8988T (cell line): Measurements from ENCODE around the gene ZHX3.

Experiments
- DNase-seq: peaks from one replicate; pipeline ENCODE4 v3.0.0; 2011

The ZHX3 gene

DNA sequence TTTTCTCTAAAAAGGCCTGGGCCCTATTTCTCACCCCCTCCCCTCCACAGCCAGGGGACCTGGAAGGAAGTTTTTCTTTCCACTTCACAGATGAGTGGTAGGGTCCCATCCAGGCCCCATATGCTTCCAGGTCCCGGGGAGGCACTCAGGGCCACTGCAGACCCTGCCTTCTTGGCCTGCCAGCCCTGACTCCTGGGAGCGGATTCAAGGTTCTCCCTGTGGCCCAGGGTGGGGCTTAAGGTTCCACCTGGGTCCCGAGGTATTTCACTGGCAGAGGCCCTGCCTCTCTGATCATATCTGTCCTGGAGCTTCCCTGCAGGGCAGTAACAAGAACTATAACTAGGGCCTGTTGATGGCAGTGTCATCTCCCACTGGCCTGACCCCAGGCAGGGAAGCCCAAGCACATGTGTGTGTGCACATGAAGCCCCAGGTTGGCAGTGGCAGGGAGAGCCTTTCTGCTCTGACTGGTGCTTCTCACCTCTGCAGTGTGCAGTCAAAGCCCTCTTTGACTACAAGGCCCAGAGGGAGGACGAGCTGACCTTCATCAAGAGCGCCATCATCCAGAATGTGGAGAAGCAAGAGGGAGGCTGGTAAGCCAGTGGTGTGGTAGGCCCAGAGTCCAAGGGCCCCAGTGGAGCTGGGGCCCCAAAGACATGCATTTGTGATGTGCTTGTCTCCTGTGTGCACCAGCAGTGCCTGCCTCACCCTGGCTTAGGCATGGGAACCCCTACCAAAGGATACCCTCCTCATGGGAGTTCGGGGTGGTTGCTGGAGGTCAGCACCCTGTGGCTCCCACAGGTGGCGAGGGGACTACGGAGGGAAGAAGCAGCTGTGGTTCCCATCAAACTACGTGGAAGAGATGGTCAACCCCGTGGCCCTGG is 149.0 kb downstream of the ZHX3 start:
- no peak for DNase-seq

DNA sequence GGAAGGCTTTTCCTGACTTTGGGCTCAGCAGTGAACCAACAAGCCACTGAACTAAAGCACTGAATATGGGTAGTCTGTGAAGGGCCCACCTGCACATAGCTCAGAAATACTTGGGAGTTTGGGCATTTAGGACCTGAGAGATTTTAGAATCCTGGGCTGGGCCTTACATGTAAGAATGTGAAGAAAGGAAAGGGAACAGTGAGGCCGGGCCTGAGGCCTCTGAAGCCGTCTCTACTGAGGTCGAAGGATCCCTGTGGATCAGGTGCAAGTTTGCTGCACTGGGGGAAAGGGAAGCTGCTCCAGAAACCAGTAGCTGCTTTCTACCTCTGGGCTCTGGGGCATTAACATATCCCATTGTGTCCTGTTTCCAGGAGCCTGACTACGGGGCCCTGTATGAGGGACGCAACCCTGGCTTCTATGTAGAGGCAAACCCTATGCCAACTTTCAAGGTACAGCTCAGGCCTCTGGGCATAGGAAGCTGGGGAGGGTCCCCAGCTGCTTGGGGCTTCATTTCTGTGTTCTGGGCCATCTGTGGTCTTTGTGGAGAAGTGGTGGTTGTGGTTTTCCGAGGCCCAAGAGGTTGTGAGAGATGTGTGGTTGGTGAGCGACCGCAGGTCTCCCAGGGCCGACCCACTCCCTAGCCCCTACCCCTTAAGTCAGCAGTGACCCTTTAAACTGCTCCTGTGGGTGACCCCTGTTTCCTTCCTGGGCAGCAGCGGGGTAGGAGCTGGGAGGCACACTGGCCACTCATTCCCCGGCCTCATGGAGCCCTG is 149.9 kb downstream of the ZHX3 start:
- DNase-seq, result no peak

DNA sequence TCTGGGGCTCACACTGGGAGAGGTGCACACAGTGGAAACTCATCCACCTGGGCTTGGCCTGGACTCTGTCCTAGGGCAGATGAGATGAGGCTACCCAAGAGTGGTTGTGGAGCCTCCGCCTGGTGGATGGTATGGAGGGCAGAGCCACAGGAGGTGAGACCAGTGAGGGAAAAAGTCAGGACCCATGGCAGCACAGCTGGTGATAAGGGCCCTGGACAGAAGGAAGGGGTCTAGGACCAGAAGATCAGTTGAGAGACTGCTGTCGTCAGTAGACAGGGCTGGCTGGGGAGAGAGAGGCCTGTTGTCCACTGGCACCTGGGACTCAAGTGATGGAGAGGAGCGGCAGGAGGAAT is 150.4 kb downstream of the ZHX3 start:
- DNase-seq, result no peak

DNA sequence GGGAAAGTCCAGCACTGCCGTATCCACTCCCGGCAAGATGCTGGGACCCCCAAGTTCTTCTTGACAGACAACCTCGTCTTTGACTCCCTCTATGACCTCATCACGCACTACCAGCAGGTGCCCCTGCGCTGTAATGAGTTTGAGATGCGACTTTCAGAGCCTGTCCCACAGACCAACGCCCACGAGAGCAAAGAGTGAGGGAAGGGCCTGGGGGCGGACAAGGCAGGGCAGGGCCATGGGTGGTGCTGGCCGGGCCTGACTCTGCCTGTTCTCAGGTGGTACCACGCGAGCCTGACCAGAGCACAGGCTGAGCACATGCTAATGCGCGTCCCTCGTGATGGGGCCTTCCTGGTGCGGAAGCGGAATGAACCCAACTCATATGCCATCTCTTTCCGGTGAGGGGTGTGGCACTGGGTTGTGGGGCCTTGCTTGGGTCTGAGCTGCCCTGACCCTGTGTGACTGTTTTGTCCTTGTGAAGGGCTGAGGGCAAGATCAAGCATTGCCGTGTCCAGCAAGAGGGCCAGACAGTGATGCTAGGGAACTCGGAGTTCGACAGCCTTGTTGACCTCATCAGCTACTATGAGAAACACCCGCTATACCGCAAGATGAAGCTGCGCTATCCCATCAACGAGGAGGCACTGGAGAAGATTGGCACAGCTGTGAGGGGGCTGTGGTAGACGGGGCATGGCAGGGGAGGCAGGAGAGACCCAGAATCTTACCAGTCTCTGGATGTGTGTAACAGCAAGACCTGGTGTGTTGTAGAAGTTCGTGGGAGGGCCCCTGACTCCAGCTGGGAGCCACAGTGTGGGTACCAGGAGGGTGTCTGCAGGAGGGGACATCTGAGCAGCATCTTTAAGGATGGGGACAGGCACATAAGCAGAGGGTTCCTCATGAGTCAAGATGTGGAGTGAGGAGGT is 151.1 kb downstream of the ZHX3 start:
- DNase-seq, result no peak

DNA sequence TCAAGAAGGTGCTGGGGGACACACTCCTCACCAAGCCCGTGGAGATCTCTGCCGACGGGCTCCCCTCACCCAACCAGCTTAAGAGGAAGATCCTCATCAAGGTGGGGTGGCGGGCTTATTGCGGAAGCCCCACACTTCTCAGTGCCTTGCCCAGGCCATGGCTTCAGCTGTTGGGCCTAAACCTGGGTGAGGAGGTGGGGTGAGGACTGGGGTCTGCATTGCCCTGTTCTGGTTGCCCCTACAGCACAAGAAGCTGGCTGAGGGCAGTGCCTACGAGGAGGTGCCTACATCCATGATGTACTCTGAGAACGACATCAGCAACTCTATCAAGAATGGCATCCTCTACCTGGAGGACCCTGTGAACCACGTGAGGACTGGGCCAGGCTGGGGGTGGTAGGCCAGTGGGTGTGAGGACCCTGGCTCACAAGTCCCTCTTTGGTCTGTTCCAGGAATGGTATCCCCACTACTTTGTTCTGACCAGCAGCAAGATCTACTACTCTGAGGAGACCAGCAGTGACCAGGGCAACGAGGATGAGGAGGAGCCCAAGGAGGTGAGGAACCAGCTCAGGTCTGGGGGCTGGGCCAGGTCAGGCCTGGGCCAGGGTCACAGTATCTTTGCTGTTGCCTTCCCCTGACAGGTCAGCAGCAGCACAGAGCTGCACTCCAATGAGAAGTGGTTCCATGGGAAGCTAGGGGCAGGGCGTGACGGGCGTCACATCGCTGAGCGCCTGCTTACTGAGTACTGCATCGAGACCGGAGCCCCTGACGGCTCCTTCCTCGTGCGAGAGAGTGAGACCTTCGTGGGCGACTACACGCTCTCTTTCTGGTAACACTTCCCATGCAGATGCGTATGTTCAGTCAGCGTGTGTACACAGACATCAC is 152.3 kb downstream of the ZHX3 start:
- no peak for DNase-seq

DNA sequence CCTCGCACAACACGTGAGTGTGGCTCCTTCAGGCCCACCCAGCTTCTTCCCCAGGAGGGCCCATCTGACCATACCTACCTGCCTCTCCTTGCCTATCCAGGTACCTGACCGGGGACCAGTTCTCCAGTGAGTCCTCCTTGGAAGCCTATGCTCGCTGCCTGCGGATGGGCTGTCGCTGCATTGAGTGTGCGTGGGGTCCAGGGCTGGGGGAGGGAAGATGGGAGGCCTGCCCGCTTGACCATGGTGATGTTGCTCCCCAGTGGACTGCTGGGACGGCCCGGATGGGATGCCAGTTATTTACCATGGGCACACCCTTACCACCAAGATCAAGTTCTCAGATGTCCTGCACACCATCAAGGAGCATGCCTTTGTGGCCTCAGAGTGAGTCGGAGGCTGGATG is 153.7 kb downstream of the ZHX3 start:
- no peak for DNase-seq

DNA sequence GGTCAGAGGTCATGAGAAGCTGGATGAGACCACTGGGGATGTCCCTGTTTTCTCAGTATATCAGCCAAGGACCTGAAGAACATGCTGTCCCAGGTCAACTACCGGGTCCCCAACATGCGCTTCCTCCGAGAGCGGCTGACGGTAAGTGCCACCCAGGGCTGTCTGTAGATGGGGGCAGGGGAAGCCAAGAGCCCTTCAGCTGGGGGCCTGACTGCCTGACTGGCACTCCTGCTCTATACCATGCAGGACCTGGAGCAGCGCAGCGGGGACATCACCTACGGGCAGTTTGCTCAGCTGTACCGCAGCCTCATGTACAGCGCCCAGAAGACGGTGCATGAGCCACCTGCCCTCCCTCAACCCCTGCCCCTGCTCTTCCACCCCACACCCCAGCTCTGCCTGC is 155.1 kb downstream of the ZHX3 start:
- DNase-seq, result no peak

DNA sequence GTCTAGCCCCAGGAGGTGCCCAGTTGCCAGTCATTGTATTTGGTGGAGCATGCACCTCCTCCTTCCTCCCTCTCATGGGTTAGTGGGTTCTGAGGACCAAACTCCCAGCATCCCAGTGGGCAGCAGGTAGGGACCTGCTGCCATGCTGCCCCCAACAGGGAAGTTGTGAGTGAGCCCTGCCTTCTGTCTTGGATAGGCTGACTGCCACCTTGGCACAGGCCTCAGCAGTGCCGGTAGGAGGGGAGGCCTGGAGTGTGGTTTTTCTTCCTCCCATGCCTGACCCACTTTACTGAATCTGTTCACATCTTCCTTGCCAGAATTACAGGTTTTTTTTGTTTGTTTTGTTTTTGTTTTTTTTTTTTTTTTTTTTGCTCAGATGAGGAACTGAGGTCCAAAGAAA is 155.6 kb downstream of the ZHX3 start:
- no peak for DNase-seq

DNA sequence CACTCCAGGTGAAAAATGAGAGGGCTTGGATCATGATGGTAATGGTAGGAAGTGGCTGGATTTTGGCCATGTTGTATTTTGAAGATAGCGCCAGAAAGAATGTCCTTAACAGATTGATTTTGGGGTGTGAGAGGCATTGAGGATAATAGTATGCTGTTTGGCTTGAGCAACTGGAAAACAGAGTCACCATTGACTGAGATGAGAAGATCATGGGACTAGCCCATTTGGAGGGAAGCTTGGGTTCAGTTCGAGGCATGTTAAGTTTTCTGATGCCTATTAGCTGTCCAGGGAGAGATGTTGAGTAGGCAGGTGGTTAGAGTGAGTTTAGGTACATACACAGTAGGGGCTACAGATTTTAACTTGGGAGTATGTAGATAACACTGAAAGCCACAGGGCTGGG is 156.8 kb downstream of the ZHX3 start:
- no peak for DNase-seq

DNA sequence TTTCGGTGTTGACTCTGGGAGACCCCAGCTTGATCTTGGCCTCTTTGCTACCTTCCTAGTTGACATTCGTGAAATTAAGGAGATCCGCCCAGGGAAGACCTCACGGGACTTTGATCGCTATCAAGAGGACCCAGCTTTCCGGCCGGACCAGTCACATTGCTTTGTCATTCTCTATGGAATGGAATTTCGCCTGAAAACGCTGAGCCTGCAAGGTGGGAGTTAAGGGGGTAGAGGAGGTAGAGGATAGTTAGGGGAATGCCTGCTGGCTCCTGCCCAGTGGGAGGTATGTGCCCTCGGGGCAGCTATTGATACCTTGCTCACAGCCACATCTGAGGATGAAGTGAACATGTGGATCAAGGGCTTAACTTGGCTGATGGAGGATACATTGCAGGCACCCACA is 158.0 kb downstream of the ZHX3 start:
- no peak for DNase-seq

DNA sequence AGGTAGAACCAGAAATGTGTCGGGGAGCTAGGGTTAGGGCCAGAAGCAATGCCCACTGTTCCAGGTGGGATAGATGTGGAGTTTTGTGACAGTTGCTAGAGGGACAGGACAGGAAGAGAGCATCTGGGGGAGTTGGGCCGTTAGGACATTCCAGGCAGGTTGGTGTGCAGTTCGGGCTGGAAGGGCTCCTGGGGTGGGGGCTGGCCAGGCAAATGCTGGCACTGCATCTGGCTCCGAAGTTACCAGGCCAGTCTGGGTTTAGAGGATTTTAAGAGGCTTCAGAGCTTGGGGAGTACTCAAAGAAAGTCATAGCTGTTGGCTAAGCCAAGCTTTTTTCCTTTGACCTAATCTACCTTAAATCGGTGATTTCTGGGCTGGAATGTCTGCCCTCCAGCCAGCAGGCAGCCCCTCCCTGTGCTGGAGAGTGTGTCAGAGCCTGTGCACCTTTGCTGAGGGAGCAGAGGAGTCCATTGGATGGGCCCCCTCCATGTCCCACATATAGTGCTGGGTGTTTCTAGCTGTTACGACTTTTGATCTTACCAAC is 159.4 kb downstream of the ZHX3 start:
- no peak for DNase-seq

DNA sequence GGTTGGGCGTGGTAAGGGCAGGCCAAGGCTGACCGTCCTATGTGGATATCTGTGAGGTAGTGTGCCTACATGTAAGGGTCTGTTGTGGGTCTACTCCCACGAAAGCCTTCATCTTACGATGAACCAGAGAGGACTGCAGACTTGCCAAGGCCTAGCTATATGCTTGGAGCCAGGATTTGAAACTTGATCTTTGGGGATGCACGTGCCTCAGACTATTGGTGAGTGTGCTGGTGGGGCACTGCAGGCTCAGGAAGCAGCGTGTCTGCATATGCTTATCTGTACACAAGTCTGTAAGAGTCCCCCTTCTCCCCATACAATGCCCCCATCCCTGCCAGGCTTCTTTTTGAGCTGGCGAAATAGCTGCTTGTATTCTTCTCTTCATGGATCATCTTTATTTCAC is 162.3 kb downstream of the ZHX3 start:
- DNase-seq, result no peak

DNA sequence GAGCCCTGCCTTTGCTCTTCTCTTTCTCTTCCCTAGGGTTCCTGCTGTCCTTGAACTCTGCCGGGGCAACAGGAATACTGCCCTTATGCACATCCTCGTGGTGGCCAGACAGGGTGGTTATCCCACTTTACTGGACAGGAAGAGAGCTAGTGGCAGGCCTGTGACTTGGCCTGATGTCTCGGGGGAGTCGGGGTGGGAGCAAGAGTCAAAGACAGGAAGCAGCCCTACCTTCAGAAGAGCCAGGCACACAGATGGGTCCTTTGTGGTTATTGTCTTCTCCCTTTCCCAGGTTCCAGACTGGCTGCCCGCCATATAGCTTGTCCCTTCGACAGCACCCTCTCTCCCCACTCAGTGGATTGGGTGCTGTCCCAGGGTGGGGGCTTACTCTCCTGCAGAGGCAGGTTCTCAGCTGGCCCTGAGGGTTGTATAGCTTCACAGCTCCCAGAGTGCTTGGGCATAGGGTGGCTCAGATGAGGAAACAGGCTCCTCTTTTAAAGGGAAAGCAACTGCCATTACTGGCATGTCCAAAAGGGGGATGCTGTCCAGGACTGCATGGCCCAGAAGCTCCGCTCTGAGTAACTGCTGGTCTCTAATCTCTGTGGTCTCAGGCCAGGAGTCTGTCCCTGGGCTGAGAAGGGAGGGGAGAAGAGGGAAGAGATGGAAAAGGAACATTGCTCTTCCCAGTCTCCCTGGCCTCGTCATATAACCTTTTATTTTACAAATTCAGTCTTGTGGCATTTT is 162.9 kb downstream of the ZHX3 start:
- DNase-seq, result no peak

DNA sequence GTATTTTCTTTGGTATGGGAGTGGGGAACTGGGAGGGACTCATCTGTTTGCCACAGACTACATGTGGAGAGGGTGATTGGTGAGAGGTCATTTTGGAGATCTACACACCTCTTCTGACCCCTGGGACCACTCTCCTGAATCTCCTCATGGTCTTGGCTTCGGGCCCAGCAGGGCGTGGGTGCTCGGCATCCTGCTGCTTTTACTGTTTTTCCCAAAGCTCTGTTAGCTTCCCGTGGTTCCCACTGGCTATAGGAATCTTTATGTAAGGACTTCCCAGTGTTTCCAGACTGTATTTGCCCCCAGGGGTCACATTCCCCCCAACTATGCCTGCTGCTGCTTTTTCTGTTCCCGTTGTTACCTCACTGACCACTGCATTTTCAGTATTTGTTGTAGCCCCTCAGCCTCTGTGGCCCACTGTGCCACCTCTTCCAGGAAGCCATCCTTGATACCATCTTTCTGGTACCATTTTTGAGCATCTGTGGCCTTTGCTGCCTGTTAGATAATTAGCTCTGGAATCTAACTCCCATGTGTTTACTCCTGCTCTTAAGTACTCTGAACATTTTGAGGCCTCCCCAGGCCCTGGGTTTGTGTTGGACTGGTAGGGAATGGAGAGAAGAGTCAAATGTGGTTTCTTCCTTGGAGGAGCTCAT is 165.3 kb downstream of the ZHX3 start:
- DNase-seq, result no peak

DNA sequence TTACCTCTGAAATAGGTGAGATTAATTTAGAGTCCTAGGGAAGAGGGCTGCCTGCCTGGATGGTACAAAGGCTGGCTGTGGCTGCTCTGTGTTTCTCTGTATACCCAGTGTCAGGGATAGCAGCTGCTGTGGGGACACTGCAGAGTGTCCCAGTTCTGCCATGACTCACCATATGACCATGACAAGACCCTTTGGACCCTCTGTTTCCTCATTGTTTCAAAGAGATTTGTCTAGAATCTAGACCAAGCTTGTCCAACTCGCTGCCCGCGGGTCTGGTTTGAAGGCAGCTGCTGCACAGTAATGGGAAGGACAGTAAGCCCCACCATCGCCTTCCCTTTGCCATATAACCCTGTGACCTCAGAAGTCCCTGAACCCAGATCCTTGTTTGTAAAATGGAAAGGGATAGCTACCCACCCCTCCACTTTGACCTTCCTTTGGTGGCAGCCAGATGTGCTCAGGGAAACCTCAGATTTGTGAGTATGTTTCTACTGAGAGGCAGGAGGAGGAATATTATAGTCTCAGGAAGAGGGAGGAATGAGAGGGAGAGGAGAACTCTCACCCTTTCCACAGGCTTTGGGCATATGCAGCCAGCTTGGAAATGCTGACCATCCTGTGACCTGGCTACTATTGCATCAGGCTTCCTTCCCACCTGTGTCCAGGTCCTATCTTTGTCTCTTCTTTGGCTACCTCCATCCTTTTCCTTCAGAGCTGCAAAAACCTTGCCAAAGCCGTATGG is 166.2 kb downstream of the ZHX3 start:
- DNase-seq, result no peak

DNA sequence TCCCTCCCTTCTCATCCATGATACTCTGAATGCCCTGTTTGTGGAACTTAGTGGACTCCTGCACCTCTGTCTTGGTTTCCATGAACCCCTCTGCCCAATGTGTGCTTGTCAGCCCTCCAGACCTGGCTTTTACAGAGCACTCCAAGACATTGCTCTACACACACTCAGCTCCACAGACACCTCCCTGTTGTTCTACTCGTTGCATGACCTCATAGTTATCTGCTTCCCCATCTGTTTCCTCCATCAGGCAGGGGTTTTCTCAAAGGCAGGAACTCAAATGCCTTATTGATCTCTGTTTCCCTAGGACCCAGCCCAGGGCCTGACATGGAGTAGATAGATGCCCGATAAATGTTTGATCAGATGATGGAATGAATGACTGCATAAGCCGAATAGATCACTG is 166.9 kb downstream of the ZHX3 start:
- no peak for DNase-seq

DNA sequence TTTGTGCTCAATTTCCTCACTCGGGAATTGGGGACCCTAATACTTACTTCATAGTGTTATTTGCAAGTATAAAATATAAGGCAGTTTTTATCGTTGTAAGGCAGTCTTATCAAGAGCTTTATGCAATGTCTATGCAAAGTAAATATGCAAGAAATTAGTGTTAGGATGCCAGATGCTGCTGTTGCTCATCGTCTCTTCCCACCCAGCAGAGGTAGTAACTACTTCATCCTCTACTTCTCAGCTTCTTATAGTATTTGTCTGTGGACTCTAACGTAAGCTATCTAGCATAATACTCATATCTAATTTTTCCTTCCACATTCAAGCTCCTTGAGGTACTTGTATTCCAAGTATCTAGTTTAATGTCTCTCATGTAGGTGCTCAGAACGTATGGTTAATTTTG is 168.6 kb downstream of the ZHX3 start:
- no peak for DNase-seq

DNA sequence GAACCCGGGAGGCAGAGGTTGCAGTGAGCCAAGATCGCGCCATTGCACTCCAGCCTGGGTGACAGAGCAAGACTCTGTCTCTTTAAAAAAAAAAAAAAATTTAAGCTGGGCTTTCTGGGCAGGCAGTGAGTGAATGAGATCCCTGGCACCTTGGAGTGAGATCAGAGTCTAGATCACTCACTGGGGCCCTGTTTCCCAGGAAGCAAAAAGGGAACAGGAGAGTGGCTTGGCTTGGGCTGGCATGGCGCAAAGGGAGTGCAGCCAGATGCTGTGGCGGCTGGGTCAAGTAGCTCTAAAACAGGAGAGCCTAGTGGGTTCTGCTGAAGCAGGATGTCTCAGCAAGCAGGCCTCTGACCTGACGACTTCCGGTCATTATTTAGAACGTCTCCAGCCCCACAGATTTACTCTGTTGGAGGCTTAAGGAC is 169.8 kb downstream of the ZHX3 start:
- DNase-seq, result no peak

DNA sequence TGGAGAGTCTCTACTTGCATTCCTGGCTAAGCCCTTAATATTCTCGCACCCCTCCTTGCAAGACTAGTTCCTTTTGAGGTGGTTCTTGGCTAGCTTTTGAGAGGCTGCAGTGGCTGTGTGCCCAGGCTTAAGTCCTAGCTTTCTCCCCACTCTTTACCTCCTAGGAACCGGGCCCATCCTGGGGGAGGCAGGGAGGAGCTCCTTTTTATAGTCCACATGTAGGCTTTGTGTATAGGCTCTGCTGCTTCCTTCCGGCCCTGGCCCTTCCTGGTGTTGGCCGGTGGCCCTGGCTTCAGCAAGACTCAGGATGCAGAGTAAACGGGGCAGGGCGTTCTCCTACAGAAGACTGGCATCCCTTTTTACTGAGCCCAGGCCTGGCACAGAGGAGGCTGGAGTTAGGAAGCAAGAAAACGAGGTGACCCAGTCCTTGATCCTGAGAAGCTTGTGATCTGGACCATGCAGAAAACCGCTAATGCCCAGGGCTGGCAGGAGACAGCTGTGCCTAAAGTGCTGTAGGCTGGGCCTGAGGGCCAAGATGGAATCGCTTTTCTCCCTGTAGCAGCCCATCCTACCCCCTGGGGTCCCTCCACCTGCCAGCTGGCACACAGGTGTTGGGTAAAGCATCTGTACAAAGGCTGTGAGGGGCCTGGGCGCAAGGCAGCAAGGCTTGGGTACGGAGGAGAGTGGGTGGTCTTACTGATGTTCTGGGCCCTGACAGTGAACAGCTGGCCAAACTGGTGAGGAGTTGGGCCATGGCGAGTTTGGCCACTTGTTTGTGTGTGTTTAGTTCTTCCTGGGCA is 171.5 kb downstream of the ZHX3 start:
- DNase-seq, result no peak
